Lower leg skin (tissue), 3 donors: ENCODE results near the gene CYP39A1.

ENCODE experiments used
- CTCF ChIP-seq, 3 donors: fragments of 450-650 bp; IDR thresholded peaks; one replicate each; pipeline ENCODE4 v1.5.1; 2016; ENCODE audit warnings: antibody characterized with exemption in 3 of 3, mild to moderate bottlenecking in 3 of 3, moderate library complexity in 2 of 3
- POLR2A ChIP-seq, 2 donors: fragments of 450-650 bp; IDR thresholded peaks; one replicate each; pipeline ENCODE4 v1.6.1; 2016 to 2017; ENCODE audit warnings: antibody characterized with exemption in 2 of 2, mild to moderate bottlenecking in 1 of 2, moderate library complexity in 1 of 2

GRCh38 chr6:46521464-46521971 lies 131.1 kb downstream of the CYP39A1 start:
- TF ChIP-seq CTCF (IDR thresholded peaks at IDR 0.05): no peak
- TF ChIP-seq POLR2A (IDR thresholded peaks at IDR 0.05): no peak
